ENCODE results near the gene NSMCE3.

DNA sequence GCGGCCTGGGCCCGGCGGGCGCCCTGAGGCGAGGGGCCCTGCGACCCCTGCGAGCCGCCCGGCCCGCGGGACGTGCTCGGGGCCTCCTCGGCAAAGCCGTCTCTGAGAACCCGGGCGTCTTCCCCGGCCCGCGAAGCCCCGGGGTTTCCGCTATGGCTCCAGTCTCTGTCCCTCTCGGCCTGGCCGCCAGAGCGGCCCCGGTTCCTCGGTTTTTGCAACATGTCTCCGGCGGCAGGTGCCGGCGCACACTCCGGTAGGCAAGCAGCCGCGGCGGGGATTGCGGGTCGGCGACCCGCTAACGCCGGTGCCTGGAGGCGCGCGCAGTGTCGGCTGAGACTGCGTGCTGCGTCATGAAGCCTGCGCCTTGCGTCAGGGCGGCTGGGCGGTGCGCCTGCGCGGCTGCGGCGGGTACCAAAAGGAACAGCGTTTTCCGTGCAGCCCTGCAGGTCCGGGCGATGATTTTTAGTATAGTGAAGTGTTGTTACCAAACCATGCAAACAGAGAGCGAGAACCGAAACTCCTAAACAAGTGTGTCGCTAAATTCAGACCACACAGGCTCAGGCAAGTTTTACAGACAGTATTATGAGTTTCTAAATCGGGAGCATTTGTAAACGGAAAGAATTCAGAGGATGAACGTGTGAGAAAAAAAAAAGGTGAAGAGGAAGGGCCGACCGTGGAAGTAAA, at the start of gene NSMCE3:
- TF ChIP-seq, protein P1, sequence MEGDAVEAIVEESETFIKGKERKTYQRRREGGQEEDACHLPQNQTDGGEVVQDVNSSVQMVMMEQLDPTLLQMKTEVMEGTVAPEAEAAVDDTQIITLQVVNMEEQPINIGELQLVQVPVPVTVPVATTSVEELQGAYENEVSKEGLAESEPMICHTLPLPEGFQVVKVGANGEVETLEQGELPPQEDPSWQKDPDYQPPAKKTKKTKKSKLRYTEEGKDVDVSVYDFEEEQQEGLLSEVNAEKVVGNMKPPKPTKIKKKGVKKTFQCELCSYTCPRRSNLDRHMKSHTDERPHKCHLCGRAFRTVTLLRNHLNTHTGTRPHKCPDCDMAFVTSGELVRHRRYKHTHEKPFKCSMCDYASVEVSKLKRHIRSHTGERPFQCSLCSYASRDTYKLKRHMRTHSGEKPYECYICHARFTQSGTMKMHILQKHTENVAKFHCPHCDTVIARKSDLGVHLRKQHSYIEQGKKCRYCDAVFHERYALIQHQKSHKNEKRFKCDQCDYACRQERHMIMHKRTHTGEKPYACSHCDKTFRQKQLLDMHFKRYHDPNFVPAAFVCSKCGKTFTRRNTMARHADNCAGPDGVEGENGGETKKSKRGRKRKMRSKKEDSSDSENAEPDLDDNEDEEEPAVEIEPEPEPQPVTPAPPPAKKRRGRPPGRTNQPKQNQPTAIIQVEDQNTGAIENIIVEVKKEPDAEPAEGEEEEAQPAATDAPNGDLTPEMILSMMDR (IDR thresholded peaks at IDR 0.05): peak in 2 of 4 experiments; percentile 21 to 32
- TF ChIP-seq POLR2AphosphoS5 (IDR thresholded peaks at IDR 0.05) (peak; percentile 92), POLR2A (IDR thresholded peaks at IDR 0.05) (peak; percentile 87)
